Motor neuron (in vitro differentiated cells): ENCODE measurements around the gene DLG5. TPM values are rescaled to one million over a fixed set of nuclear protein-coding genes. Genes with fewer than 3 reads are reported as not detected.

Experiments
- ATAC-seq, 8 experiments: fragments of 200-7000 bp; cut with Tn5 transposase; replicated peaks in 6 of 8; 2 replicates each; pipeline ENCODE4 v1.8.0; 2021; ENCODE audit warnings: mild to moderate bottlenecking in 8 of 8, moderate library complexity in 8 of 8
- H3K27ac ChIP-seq, 2 donors: fragments of 250-450 bp; sonication (Bioruptor Pico); 2 replicates each; pipeline ENCODE4 v1.9.0; 2021; ENCODE audit warnings: antibody characterized with exemption in 2 of 2, mild to moderate bottlenecking in 2 of 2, moderate library complexity in 1 of 2
- H3K4me1 ChIP-seq, 2 donors: fragments of 250-450 bp; sonication (Bioruptor Pico); replicated peaks in 1 of 2; 2 replicates each; pipeline ENCODE4 v1.6.1; 2021; ENCODE audit warnings: antibody characterized with exemption in 2 of 2, mild to moderate bottlenecking in 2 of 2, moderate library complexity in 1 of 2
- H3K4me3 ChIP-seq, 5 donors: fragments of 250-450 bp; sonication (Bioruptor Pico); 2 replicates each; pipeline ENCODE4 v1.9.0; 2021; ENCODE audit warnings: antibody characterized with exemption in 5 of 5, mild to moderate bottlenecking in 5 of 5, moderate library complexity in 4 of 5
- WGBS, 10 experiments: fragments of 450-650 bp; shearing (Covaris generic); methylation state at CpG; one replicate each; pipeline ENCODE4 v1.0.0; 2022; 5-methylcytosine and 5-hydroxymethylcytosine counted together
- in situ Hi-C, 9 experiments: fragments of 400-800 bp; cut with MboI; loops; one replicate each; pipeline ENCODE4 v1.15.0; 2021; ENCODE audit warnings: low sequenced_read_pairs in 9 of 9, low pct_unique_long_range_greater_than_20kb in 2 of 9; ENCODE audit not compliant: unreplicated experiment in 9 of 9
- total RNA-seq, 8 experiments: library from RNA; unstranded; fragments of 300-600 nt; gene quantifications; 2 replicates each; pipeline versions ENCODE4 v1.2.3 to v1.2.4, GENCODE V29; 2022

Gene DLG5
- total RNA-seq, 8 experiments from 2014 or later: 18.2 to 62.7 (median 23.4) TPM

GRCh38 chr10:77821036-77821435 lies 105.5 kb downstream of the DLG5 start:
- ATAC-seq: no peak
- 97 to 100% methylated on average over 1 to 6 of the region's 15 CpGs; no CpG with 5 or more reads in 8 of the 10 experiments for WGBS, 10 experiments
- no peak overlapping the region for H3K4me3 ChIP-seq
- in situ Hi-C loops: no loop called here
- H3K27ac ChIP-seq: no peak overlapping the region
- no peaks in the 10 kb centered on the region for H3K4me1 ChIP-seq

- no peak for ATAC-seq
- in situ Hi-C loops: no loop called here
- 79 to 100% (median 87%) methylated on average over 3 to 5 of the region's 9 CpGs; no CpG with 5 or more reads in 5 of the 10 experiments for WGBS, 10 experiments
- no peaks in the 10 kb centered on the region for H3K4me1 ChIP-seq
- no peak overlapping the region for H3K27ac ChIP-seq
- no peak overlapping the region for H3K4me3 ChIP-seq
Observed at GRCh38 chr10:77820349-77820748, 106.2 kb downstream of the DLG5 start.

- Histone ChIP-seq H3K27ac (no peak overlapping the region), H3K4me1 (no peaks in the 10 kb centered on the region), H3K4me3 (no peak overlapping the region)
- ATAC-seq: peak in 1 of 8 experiments; percentile 82
- 77 to 93% (median 80%) methylated on average over 1 to 4 of the region's 20 CpGs; no CpG with 5 or more reads in 7 of the 10 experiments for WGBS, 10 experiments
- in situ Hi-C loops: no loop called here
Observed at GRCh38 chr10:77819210-77820112, 107.1 kb downstream of the DLG5 start.

GRCh38 chr10:77818378-77818777 lies 108.2 kb downstream of the DLG5 start:
- Histone ChIP-seq H3K4me1 (no peaks in the 10 kb centered on the region), H3K4me3 (no peak overlapping the region), H3K27ac (no peak overlapping the region)
- ATAC-seq: no peak
- in situ Hi-C loops: no loop called here
- WGBS, 10 experiments: 80 to 100% (median 100%) methylated on average over 1 to 2 of the region's 4 CpGs; no CpG with 5 or more reads in 7 of the 10 experiments

- no peak for ATAC-seq
- in situ Hi-C loops: no loop called here
- Histone ChIP-seq H3K4me3 (no peak overlapping the region), H3K27ac (no peak overlapping the region), H3K4me1 (no peaks in the 10 kb centered on the region)
- 65 to 100% (median 94%) methylated on average over 1 to 4 of the region's 11 CpGs; no CpG with 5 or more reads in 5 of the 10 experiments for WGBS, 10 experiments
Observed at GRCh38 chr10:77817541-77817940, 109.0 kb downstream of the DLG5 start.

- in situ Hi-C loops: no loop called here
- H3K4me3 ChIP-seq: no peak overlapping the region
- no peaks in the 10 kb centered on the region for H3K4me1 ChIP-seq
- no peak for ATAC-seq
- 94 to 100% (median 100%) methylated on average over 1 to 3 of the region's 11 CpGs; no CpG with 5 or more reads in 6 of the 10 experiments for WGBS, 10 experiments
- no peak overlapping the region for H3K27ac ChIP-seq
Observed at GRCh38 chr10:77816311-77816710, 110.2 kb downstream of the DLG5 start.

- Histone ChIP-seq H3K27ac (no peak overlapping the region), H3K4me3 (no peak overlapping the region), H3K4me1 (no peaks in the 10 kb centered on the region)
- 80 to 100% (median 96%) methylated on average over 1 to 5 of the region's 6 CpGs; no CpG with 5 or more reads in 7 of the 10 experiments for WGBS, 10 experiments
- in situ Hi-C loops: no loop called here
- ATAC-seq: no peak
Observed at GRCh38 chr10:77812741-77813140, 113.8 kb downstream of the DLG5 start.

GRCh38 chr10:77811831-77812430 lies 114.6 kb downstream of the DLG5 start:
- H3K27ac ChIP-seq: no peak overlapping the region
- no peaks in the 10 kb centered on the region for H3K4me1 ChIP-seq
- WGBS, 10 experiments: 100% methylated on average over 1 to 2 of the region's 23 CpGs; no CpG with 5 or more reads in 7 of the 10 experiments
- in situ Hi-C loops: no loop called here
- H3K4me3 ChIP-seq: no peak overlapping the region
- no peak for ATAC-seq

- no peak overlapping the region for H3K27ac ChIP-seq
- WGBS, 10 experiments: 75 to 100% (median 93%) methylated on average over 1 to 15 of the region's 23 CpGs
Observed at GRCh38 chr10:77810446-77811335, 115.9 kb downstream of the DLG5 start.

GRCh38 chr10:77809336-77809735 lies 117.2 kb downstream of the DLG5 start:
- Histone ChIP-seq H3K27ac (no peak overlapping the region), H3K4me3 (no peak overlapping the region), H3K4me1 (no peaks in the 10 kb centered on the region)
- in situ Hi-C loops: no loop called here
- WGBS, 10 experiments: 60 to 100% (median 100%) methylated on average over 1 to 4 of the region's 8 CpGs; no CpG with 5 or more reads in 3 of the 10 experiments
- no peak for ATAC-seq

More at GRCh38 chr10:77810446-77811335, 115.9 kb downstream of the DLG5 start:
- in situ Hi-C loops: no loop called here
- Histone ChIP-seq H3K4me3 (no peak overlapping the region), H3K4me1 (no peaks in the 10 kb centered on the region)
- no peak for ATAC-seq

- WGBS, 10 experiments: 83 to 100% (median 100%) methylated on average over 1 to 3 of the region's 9 CpGs; no CpG with 5 or more reads in 6 of the 10 experiments
- H3K4me1 ChIP-seq: no peaks in the 10 kb centered on the region
- no peak for ATAC-seq
- in situ Hi-C loops: no loop called here
- H3K4me3 ChIP-seq: no peak overlapping the region
- H3K27ac ChIP-seq: no peak overlapping the region
Observed at GRCh38 chr10:77807706-77808105, 118.8 kb downstream of the DLG5 start.

- in situ Hi-C loops: no loop called here
- H3K4me1 ChIP-seq: no peaks in the 10 kb centered on the region
- WGBS, 10 experiments: 87 to 100% methylated on average over 2 to 3 of the region's 19 CpGs; no CpG with 5 or more reads in 8 of the 10 experiments
- no peak overlapping the region for H3K4me3 ChIP-seq
- ATAC-seq: no peak
- H3K27ac ChIP-seq: no peak overlapping the region
Observed at GRCh38 chr10:77806511-77807157, 119.9 kb downstream of the DLG5 start.
